Calu3 (cell line): ENCODE data around the gene TMEM271. TPM values are rescaled to one million over a fixed set of nuclear protein-coding genes. Genes with fewer than 3 reads are reported as not detected.

Source experiments
- BruUV-seq: library from RNA; stranded (reverse); fragments of 400-500 nt; replicated peaks from 2 replicates; lab custom pipeline; 2021; lab: Mats Ljungman, UMichigan
- CTCF ChIA-PET: fragments of 300-600 bp; sonication (Branson Sonifier 250); formaldehyde crosslinking; loops from one replicate; lab custom pipeline; 2022; ENCODE audit warnings: antibody characterized with exemption; lab: Charles Lee
- DNase-seq: peaks from one replicate; pipeline ENCODE4 v3.0.0; 2022
- H3K27ac Mint-ChIP-seq: one replicate; pipeline ENCODE4 v1.8.0; 2022; ENCODE audit warnings: mixed read lengths; ENCODE audit not compliant: unreplicated experiment
- H3K27me3 Mint-ChIP-seq: one replicate; pipeline ENCODE4 v1.8.0; 2022; ENCODE audit warnings: mixed read lengths; ENCODE audit not compliant: unreplicated experiment
- H3K36me3 Mint-ChIP-seq: one replicate; pipeline ENCODE4 v1.8.0; 2022; ENCODE audit warnings: mild to moderate bottlenecking, moderate library complexity, mixed read lengths; ENCODE audit not compliant: insufficient read depth, unreplicated experiment
- H3K4me1 Mint-ChIP-seq: one replicate; pipeline ENCODE4 v1.8.0; 2022; ENCODE audit warnings: mild to moderate bottlenecking, low read depth, mixed read lengths; ENCODE audit not compliant: unreplicated experiment
- H3K4me3 Mint-ChIP-seq: one replicate; pipeline ENCODE4 v1.8.0; 2022; ENCODE audit warnings: mild to moderate bottlenecking, low read depth, moderate library complexity, mixed read lengths; ENCODE audit not compliant: unreplicated experiment
- H3K9me3 Mint-ChIP-seq: one replicate; pipeline ENCODE4 v1.8.0; 2022; ENCODE audit warnings: low read depth, mixed read lengths; ENCODE audit not compliant: unreplicated experiment
- intact Hi-C: fragments of 100-400 bp; cut with micrococcal nuclease; formaldehyde crosslinking; loops from one replicate; pipeline ENCODE4 v1.10.0; 2022; ENCODE audit not compliant: unreplicated experiment
- total RNA-seq: library from RNA; stranded (reverse); gene quantifications from 2 replicates; pipeline ENCODE4 v1.2.3, GENCODE V29; 2022
- TF ChIP-seq, protein P1 (sequence below): fragments of 200-600 bp; IDR thresholded peaks from one replicate; pipeline ENCODE4 v1.8.0; 2022; ENCODE audit warnings: antibody characterized with exemption; ENCODE audit not compliant: unreplicated experiment

The TMEM271 gene
- total RNA-seq, 1 experiment from 2014 or later = not detected

DNA sequence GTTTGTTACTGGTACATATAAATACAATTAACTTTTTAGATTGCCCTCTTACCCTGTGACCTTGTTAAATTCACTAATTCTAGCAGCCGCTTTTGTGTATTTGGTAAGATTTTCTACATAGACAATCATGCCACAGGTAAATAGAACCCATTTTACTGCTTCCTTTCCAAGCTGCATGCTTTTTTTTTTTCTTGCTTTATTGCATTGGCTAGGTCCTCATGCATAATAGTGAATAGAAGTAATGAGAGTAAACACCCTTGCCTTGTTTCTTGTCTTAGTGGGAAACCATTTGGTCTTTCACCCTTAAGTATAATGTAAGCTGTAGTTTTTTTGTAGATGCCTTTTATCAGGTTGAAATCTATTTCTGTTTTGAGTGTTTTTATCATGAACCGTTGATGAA, 7.7 kb upstream of the TMEM271 start:
- no peaks in the 10 kb centered on the region for H3K36me3 Mint-ChIP-seq
- H3K4me1 Mint-ChIP-seq = no peaks in the 10 kb centered on the region
- no peak overlapping the region for H3K4me3 Mint-ChIP-seq
- no peaks in the 10 kb centered on the region for H3K9me3 Mint-ChIP-seq
- peaks cover 16% of the 10 kb centered on the region for H3K27me3 Mint-ChIP-seq
- TF ChIP-seq, protein P1, sequence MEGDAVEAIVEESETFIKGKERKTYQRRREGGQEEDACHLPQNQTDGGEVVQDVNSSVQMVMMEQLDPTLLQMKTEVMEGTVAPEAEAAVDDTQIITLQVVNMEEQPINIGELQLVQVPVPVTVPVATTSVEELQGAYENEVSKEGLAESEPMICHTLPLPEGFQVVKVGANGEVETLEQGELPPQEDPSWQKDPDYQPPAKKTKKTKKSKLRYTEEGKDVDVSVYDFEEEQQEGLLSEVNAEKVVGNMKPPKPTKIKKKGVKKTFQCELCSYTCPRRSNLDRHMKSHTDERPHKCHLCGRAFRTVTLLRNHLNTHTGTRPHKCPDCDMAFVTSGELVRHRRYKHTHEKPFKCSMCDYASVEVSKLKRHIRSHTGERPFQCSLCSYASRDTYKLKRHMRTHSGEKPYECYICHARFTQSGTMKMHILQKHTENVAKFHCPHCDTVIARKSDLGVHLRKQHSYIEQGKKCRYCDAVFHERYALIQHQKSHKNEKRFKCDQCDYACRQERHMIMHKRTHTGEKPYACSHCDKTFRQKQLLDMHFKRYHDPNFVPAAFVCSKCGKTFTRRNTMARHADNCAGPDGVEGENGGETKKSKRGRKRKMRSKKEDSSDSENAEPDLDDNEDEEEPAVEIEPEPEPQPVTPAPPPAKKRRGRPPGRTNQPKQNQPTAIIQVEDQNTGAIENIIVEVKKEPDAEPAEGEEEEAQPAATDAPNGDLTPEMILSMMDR = no peak
- intact Hi-C loops = no loop called here
- CTCF ChIA-PET = interaction anchor here (0.6 kb wide), 1 partner anchor 21 kb away, joined by 4 read pairs; no protein-coding TSS in a partner anchor
- no TSS peak for BruUV-seq
- DNase-seq = no peak
- no peak overlapping the region for H3K27ac Mint-ChIP-seq

DNA sequence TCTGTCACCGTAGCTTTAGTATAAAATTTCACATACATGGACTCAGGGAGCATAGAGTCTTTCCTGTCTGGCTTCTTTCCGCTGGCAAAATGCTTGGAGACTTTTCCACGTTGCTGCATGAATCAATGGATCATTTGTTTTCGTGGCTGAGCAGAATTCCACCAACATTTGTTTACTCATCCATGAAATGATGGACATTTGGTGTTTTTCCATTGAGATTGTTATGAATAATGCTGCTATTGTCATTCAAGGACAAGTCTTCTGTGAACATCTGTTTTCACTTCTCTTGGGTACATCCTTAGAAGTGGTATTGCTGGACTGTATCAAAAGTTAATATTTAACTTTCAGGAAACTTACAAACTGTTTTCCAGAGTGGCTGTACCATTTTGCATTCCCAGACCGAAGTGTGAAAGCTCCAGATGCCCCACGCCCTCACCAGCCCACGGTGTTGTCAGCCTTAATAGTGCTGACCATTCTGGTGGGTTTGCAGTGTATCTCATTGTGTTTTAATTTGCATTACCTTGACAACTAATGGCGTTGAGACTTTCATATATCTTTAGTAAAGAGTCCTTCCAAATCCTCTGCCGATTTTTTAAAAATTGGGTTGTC, 5.8 kb upstream of the TMEM271 start:
- no peak for DNase-seq
- CTCF ChIA-PET = no interaction called here
- TF ChIP-seq, protein P1 = no peak
- Mint-ChIP-seq H3K27me3 (peaks cover 16% of the 10 kb centered on the region), H3K36me3 (no peaks in the 10 kb centered on the region), H3K4me3 (no peak overlapping the region), H3K9me3 (no peaks in the 10 kb centered on the region), H3K27ac (no peak overlapping the region), H3K4me1 (no peaks in the 10 kb centered on the region)
- no TSS peak for BruUV-seq
- intact Hi-C loops = no loop called here

DNA sequence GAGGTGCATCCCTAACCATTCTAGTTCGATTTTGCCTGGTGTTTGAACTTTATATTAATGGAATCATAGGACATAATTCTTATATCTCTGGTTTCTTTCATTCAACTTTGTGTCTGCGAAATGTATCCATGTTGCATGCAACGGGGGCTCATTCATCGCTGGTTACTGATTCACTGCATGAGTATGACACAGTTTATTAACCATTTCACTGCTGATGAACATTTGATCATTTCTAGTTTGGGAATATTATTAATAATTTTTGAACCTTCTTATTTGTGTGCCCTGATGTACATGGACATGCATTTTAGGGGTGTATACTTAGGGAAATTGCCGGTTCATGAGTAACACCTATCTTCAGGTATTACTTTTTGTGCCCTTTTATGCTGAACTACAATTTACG, 5.1 kb upstream of the TMEM271 start:
- TF ChIP-seq, protein P1 = no peak
- Mint-ChIP-seq H3K36me3 (no peaks in the 10 kb centered on the region), H3K27ac (no peak overlapping the region), H3K9me3 (no peaks in the 10 kb centered on the region), H3K27me3 (peaks cover 16% of the 10 kb centered on the region), H3K4me1 (no peaks in the 10 kb centered on the region), H3K4me3 (no peak overlapping the region)
- CTCF ChIA-PET = no interaction called here
- no TSS peak for BruUV-seq
- DNase-seq = no peak
- intact Hi-C loops = no loop called here

DNA sequence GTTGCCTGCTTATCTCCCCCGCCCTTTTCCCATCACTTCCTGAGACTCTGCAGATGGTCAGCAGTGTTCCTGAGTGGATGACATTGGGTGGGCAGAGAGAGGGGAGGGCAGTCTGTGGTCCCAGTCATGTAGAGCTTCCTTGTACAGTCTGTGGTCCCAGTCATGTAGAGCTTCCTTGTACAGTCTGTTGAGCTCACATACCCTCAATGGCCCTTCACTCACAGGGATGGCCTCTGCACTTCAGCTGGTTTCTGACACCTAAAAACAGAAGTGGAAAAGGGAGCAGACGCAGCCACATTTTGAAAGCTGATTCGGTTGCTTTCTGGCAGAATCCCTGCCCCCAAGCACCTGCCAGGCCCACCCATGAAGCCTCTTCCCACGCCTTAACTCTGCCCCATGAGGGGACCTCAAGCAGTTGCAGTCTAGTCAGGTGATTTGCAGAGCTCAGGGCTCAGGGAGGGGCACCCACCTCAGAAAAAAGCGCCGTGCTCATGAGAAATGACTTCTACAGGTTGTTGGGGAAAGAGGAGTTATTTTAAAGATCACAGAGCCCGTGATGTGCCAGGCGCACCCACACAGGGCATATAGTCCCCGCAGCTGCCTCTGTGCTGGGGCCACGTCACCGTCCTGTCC, 3.6 kb upstream of the TMEM271 start:
- BruUV-seq = no TSS peak
- no peaks in the 10 kb centered on the region for H3K36me3 Mint-ChIP-seq
- no peak overlapping the region for H3K27ac Mint-ChIP-seq
- peaks cover 16% of the 10 kb centered on the region for H3K27me3 Mint-ChIP-seq
- intact Hi-C loops = no loop called here
- DNase-seq = no peak
- TF ChIP-seq, protein P1 = no peak
- CTCF ChIA-PET = no interaction called here
- no peak overlapping the region for H3K4me3 Mint-ChIP-seq
- H3K4me1 Mint-ChIP-seq = no peaks in the 10 kb centered on the region
- no peaks in the 10 kb centered on the region for H3K9me3 Mint-ChIP-seq
